K562 (cell line): ENCODE data around the gene POMT2. TPM values are rescaled to one million over a fixed set of nuclear protein-coding genes. Genes with fewer than 3 reads are reported as not detected.

ENCODE experiments used
- ATAC-seq: fragments of 200-7000 bp; cut with Tn5 transposase; 3 replicates; pipeline ENCODE4 v1.9.1; 2020; ENCODE audit warnings: moderate library complexity
- BruUV-seq: library from RNA; stranded (reverse); fragments of 400-500 nt; replicated peaks from 2 replicates; lab custom pipeline; 2021; lab: Mats Ljungman, UMichigan
- CTCF ChIA-PET: fragments of 300-600 bp; formaldehyde crosslinking; extraction: SDS; loops from one replicate; lab custom pipeline; 2021; ENCODE audit warnings: low intra/inter-chr PET ratio; lab: Yijun Ruan, JAX
- POLR2A ChIA-PET: fragments of 300-600, 350-650 bp; sonication (Branson Sonifier 250); formaldehyde crosslinking; extraction: SDS; loops from one replicate; lab custom pipeline; 2021; ENCODE audit warnings: antibody characterized with exemption, inconsistent platforms; lab: Yijun Ruan, JAX
- DNase-seq, 4 experiments: peaks; one replicate each; pipeline versions ENCODE4 v3.0.0 to v3.0.0-alpha.2; 2011 to 2018; ENCODE audit warnings: low spot score in 3 of 4, mixed read lengths in 3 of 4; ENCODE audit errors: extremely low read depth in 1 of 4
- FAIRE-seq: peaks from 2 replicates; lab custom pipeline; 2011; peaks lifted over from hg19 to GRCh38; lab: Jason Lieb, UNC
- H2AFZ ChIP-seq: 2 replicates; pipeline ENCODE4 v1.6.0; 2011; ENCODE audit warnings: low read depth, low read length, control low read depth, inconsistent platforms
- H3K27ac ChIP-seq: fragments of 200-600 bp; 3 replicates; pipeline ENCODE4 v1.8.0; 2011; ENCODE audit warnings: low read depth, mild to moderate bottlenecking, control low read depth, inconsistent platforms, low read length, moderate library complexity, mixed read lengths; ENCODE audit errors: extremely low read depth
- H3K27me3 ChIP-seq, 2 experiments: fragments of 300-600 bp in 1 of 2; 2 replicates in 1 of 2; 3 replicates in 1 of 2; pipeline versions ENCODE4 v1.6.0 to v1.8.0; 2011; ENCODE audit warnings: inconsistent platforms in 2 of 2, low read length in 2 of 2, mild to moderate bottlenecking in 1 of 2, mixed read lengths in 1 of 2, moderate library complexity in 1 of 2; ENCODE audit not compliant: control insufficient read depth in 2 of 2, insufficient read depth in 2 of 2
- H3K36me3 ChIP-seq: fragments of 300-600 bp; 3 replicates; pipeline ENCODE4 v1.8.0; 2011; ENCODE audit warnings: mild to moderate bottlenecking, low read length, inconsistent platforms; ENCODE audit not compliant: control insufficient read depth, insufficient read depth
- H3K4me1 ChIP-seq, 2 experiments: fragments of 200-600 bp in 1 of 2; replicated peaks in 1 of 2; 2 replicates in 1 of 2; 3 replicates in 1 of 2; pipeline versions ENCODE4 v1.5.1 to v1.8.0; 2011; ENCODE audit warnings: inconsistent platforms in 2 of 2, low read length in 2 of 2, mild to moderate bottlenecking in 1 of 2, mixed read lengths in 1 of 2, moderate library complexity in 1 of 2; ENCODE audit not compliant: control insufficient read depth in 2 of 2, insufficient read depth in 2 of 2
- H3K4me2 ChIP-seq: 2 replicates; pipeline ENCODE4 v1.6.1; 2011; ENCODE audit warnings: low read length, control low read depth, inconsistent platforms, mixed read lengths; ENCODE audit not compliant: insufficient read depth
- H3K4me3 ChIP-seq: fragments of 200-600 bp; sonication (generic), shearing (Covaris generic); 2 replicates; pipeline ENCODE4 v1.5.1; 2016; ENCODE audit warnings: control low read depth, inconsistent platforms
- H3K79me2 ChIP-seq: fragments of 200-600 bp; 3 replicates; pipeline ENCODE4 v1.8.0; 2011; ENCODE audit warnings: low read length, inconsistent platforms; ENCODE audit not compliant: control insufficient read depth, insufficient read depth
- H3K9ac ChIP-seq, 2 experiments: 2 replicates each; pipeline versions ENCODE4 v1.6.0 to v1.6.1; 2011; ENCODE audit warnings: low read depth in 2 of 2, low read length in 2 of 2, control low read depth in 1 of 2, inconsistent platforms in 1 of 2, mild to moderate bottlenecking in 1 of 2, mixed read lengths in 1 of 2; ENCODE audit not compliant: insufficient read depth in 1 of 2
- H3K9me1 ChIP-seq: one replicate; pipeline ENCODE4 v1.6.0; 2011; ENCODE audit warnings: inconsistent platforms, mild to moderate bottlenecking, low read length, moderate library complexity; ENCODE audit not compliant: control insufficient read depth, insufficient read depth
- H3K9me3 ChIP-seq: replicated peaks from 2 replicates; pipeline ENCODE4 v1.5.1; 2011; ENCODE audit warnings: low read depth, low read length, inconsistent platforms; ENCODE audit not compliant: control insufficient read depth, insufficient read depth
- H4K20me1 ChIP-seq: replicated peaks from 2 replicates; pipeline ENCODE4 v1.6.1; 2011; ENCODE audit warnings: low read length, inconsistent platforms, mixed read lengths; ENCODE audit not compliant: control insufficient read depth, insufficient read depth
- BCL6 ChIP-seq: fragments of 250-450 bp; sonication (Bioruptor Pico); IDR thresholded peaks from 2 replicates; pipeline ENCODE4 v1.4.0; 2020
- BRF1 ChIP-seq: IDR thresholded peaks from 3 replicates; pipeline ENCODE4 v1.6.1; 2011; ENCODE audit warnings: borderline replicate concordance, mild to moderate bottlenecking; ENCODE audit not compliant: insufficient read length; ENCODE audit errors: extremely low read depth
- EP300 ChIP-seq: IDR thresholded peaks from 2 replicates; pipeline ENCODE4 v1.6.1; 2012; ENCODE audit warnings: low read length, improper control_type of control experiment
- ESRRA ChIP-seq: fragments of 450-650 bp; IDR thresholded peaks from 2 replicates; pipeline ENCODE4 v1.6.1; 2014; ENCODE audit warnings: low read depth, mild to moderate bottlenecking, moderate library complexity, borderline replicate concordance
- EZH2 ChIP-seq: IDR thresholded peaks from 2 replicates; pipeline ENCODE4 v1.6.1; 2012; ENCODE audit warnings: low read depth, mild to moderate bottlenecking, inconsistent platforms, low read length, borderline replicate concordance
- POLR2A ChIP-seq: fragments of 450-650 bp; conservative IDR thresholded peaks from 2 replicates; pipeline ENCODE4 v1.6.1; 2016
- STAT5A ChIP-seq: IDR thresholded peaks from 2 replicates; pipeline ENCODE4 v1.6.1; 2012; ENCODE audit warnings: low read length, inconsistent platforms, borderline replicate concordance
- TBL1XR1 ChIP-seq, 2 experiments: IDR thresholded peaks; 2 replicates each; pipeline ENCODE4 v1.6.1; 2012; ENCODE audit warnings: improper control_type of control experiment in 2 of 2, low read length in 2 of 2, mild to moderate bottlenecking in 1 of 2
- ZNF778 ChIP-seq: fragments of 450-650 bp; formaldehyde crosslinking; IDR thresholded peaks from 2 replicates; pipeline ENCODE4 v1.4.0; 2020; ENCODE audit warnings: mild to moderate bottlenecking, moderate library complexity
- WGBS: fragments of 100-300 bp; shearing (Covaris generic); methylation state at CpG from one replicate; pipeline ENCODE4 v1.1.6; 2016; ENCODE audit warnings: low coverage, mixed read lengths; ENCODE audit not compliant: insufficient coverage; ENCODE audit errors: missing lambda C conversion rate; 5-methylcytosine and 5-hydroxymethylcytosine counted together
- in situ Hi-C: fragments of 300-500 bp; cut with MboI; formaldehyde crosslinking; loops from 4 replicates; pipeline ENCODE4 v1.15.0; 2018; ENCODE audit warnings: inconsistent platforms, mixed read lengths
- intact Hi-C: fragments of 100-400 bp; cut with micrococcal nuclease; formaldehyde crosslinking; loops from 2 replicates; pipeline ENCODE4 v1.14.2; 2022
- polyA plus RNA-seq, 8 experiments: library from polyadenylated mRNA; depleted of rRNA in 4 of 8; stranded (reverse) in 5 of 8; unstranded in 3 of 8; fragments of >200 nt; fragmentation: Nextera tagmentation in 2 of 8; fragmentation: Illumina TruSeq in 1 of 8; extraction: Ambion mirVana in 2 of 8; extraction: Trizol in 1 of 8; gene quantifications; 2 replicates each; pipeline versions ENCODE4 v1.2.1 to v1.2.3, GENCODE V29; 2011 to 2014; ENCODE audit warnings: inconsistent platforms in 1 of 8, missing spikeins in 1 of 8
- total RNA-seq, 7 experiments: library from RNA; depleted of rRNA in 6 of 7; stranded (reverse); fragments of >200 nt in 6 of 7; fragmentation: Illumina TruSeq in 2 of 7; extraction: Trizol in 2 of 7; gene quantifications; 2 replicates each; pipeline versions ENCODE4 v1.2.1 to v1.2.3, GENCODE V29; 2011 to 2021; ENCODE audit warnings: low replicate concordance in 1 of 7
- TF ChIP-seq, protein P1 (sequence below): sonication (generic); IDR thresholded peaks from 2 replicates; pipeline ENCODE4 v1.6.1; 2016
- TF ChIP-seq, protein P2 (sequence below): fragments of 250-450 bp; sonication (Bioruptor Pico); IDR thresholded peaks from 2 replicates; pipeline ENCODE4 v1.4.0; 2020

The POMT2 gene
- total and polyA plus RNA-seq, 9 of the 15 experiments (the other 6 are each of a cell fraction or from before 2014, with no cell fraction given): 0.39 to 16.6 (median 7.8) TPM

DNA sequence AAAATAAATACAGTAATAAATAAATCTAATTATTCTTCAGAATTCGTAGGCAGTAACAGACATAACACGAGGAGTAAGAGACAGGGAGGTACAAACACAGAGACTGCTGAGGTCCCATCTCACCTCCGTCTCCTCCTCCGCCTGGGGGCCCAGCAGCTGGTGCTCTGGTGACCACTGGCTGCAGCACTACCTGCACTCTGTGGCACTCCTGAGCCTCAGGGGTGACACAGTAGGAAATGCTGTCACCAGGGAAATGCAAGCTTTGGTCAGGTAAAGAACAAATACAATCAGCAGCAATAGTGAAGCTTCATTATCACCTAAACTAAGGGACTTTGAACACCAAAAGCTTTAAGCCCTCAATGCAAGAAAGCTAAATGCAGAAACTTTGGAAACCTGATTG, 19.7 kb upstream of the POMT2 start:
- Histone ChIP-seq H3K9me1 (no peaks in the 10 kb centered on the region), H3K4me2 (no peak overlapping the region), H3K4me1 (peaks cover 0 to 13% of the 10 kb centered on the region in 2 experiments; a peak in 3 of 5 replicates), H3K27me3 (no peaks in the 10 kb centered on the region), H4K20me1 (no peaks in the 10 kb centered on the region), H3K36me3 (peaks cover 29% of the 10 kb centered on the region; the same call in 2 of the 3 replicates), H3K4me3 (no peak overlapping the region), H2AFZ (no peak overlapping the region), H3K79me2 (no peaks in the 10 kb centered on the region), H3K9ac (no peak overlapping the region; a peak in 1 of 4 replicates), H3K27ac (no peak overlapping the region), H3K9me3 (no peaks in the 10 kb centered on the region)
- ChIA-PET POLR2A (interaction anchor here (0.9 kb wide), 1 partner anchor 16 kb away, joined by 4 read pairs; no protein-coding TSS in a partner anchor), CTCF (no interaction called here)
- intact Hi-C loops: no loop called here
- ATAC-seq (no peak), DNase-seq (no peak), FAIRE-seq (no peak)
- WGBS: 78% methylated on average over 4 of the region's 4 CpGs
- in situ Hi-C loops: no loop called here
- TF ChIP-seq EP300: no peak
- no peak for TF ChIP-seq STAT5A
- no peak for TF ChIP-seq BRF1
- TF ChIP-seq EZH2: no peak
- TF ChIP-seq POLR2A: no peak
- no TSS peak for BruUV-seq

DNA sequence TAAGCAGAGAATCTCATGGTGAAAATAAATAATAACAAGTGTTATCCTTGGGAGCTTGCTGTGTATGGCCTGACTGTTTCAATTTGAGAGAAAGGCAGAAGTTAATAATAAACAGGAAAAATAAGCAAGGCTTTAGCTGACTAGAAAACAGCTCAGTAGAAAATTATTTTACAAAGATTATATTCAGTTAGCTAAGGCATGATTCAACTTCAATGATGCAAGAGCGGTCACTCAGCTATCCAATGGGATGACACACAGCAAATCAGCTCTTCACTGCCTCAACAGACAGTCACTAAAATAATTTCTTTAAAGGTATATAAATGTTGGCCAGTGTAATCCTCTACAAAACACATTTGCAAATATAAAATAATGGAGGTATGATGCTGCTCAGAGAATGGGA, 18.7 kb upstream of the POMT2 start:
- FAIRE-seq (no peak), DNase-seq (no peak), ATAC-seq (no peak)
- Histone ChIP-seq H3K9ac (no peak overlapping the region), H3K4me1 (peaks cover 0 to 13% of the 10 kb centered on the region in 2 experiments; a peak in 3 of 5 replicates), H4K20me1 (no peaks in the 10 kb centered on the region), H3K9me1 (no peaks in the 10 kb centered on the region), H3K4me3 (no peak overlapping the region), H2AFZ (no peak overlapping the region), H3K79me2 (no peaks in the 10 kb centered on the region), H3K4me2 (no peak overlapping the region), H3K9me3 (no peaks in the 10 kb centered on the region), H3K36me3 (peaks cover 29% of the 10 kb centered on the region; the same call in 2 of the 3 replicates), H3K27me3 (no peaks in the 10 kb centered on the region), H3K27ac (no peak overlapping the region)
- WGBS: 100% methylated on average over 1 of the region's 1 CpG
- CTCF ChIA-PET: no interaction called here
- POLR2A ChIA-PET: interaction anchor here (1.4 kb wide), 1 partner anchor 10 kb away, joined by 3 read pairs; no protein-coding TSS in a partner anchor
- no TSS peak for BruUV-seq
- in situ Hi-C loops: no loop called here
- intact Hi-C loops: no loop called here
- no peak for TF ChIP-seq ESRRA
- TF ChIP-seq, protein P1, sequence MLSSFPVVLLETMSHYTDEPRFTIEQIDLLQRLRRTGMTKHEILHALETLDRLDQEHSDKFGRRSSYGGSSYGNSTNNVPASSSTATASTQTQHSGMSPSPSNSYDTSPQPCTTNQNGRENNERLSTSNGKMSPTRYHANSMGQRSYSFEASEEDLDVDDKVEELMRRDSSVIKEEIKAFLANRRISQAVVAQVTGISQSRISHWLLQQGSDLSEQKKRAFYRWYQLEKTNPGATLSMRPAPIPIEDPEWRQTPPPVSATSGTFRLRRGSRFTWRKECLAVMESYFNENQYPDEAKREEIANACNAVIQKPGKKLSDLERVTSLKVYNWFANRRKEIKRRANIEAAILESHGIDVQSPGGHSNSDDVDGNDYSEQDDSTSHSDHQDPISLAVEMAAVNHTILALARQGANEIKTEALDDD: no peak
- TF ChIP-seq TBL1XR1 (IDR thresholded peaks at IDR 0.05; ENCODE audit: low read length in 2 of 2): no peak
- no peak for TF ChIP-seq BCL6 (CRISPR knock-in tag)
- TF ChIP-seq ZNF778 (CRISPR knock-in tag): no peak
- TF ChIP-seq, protein P2, sequence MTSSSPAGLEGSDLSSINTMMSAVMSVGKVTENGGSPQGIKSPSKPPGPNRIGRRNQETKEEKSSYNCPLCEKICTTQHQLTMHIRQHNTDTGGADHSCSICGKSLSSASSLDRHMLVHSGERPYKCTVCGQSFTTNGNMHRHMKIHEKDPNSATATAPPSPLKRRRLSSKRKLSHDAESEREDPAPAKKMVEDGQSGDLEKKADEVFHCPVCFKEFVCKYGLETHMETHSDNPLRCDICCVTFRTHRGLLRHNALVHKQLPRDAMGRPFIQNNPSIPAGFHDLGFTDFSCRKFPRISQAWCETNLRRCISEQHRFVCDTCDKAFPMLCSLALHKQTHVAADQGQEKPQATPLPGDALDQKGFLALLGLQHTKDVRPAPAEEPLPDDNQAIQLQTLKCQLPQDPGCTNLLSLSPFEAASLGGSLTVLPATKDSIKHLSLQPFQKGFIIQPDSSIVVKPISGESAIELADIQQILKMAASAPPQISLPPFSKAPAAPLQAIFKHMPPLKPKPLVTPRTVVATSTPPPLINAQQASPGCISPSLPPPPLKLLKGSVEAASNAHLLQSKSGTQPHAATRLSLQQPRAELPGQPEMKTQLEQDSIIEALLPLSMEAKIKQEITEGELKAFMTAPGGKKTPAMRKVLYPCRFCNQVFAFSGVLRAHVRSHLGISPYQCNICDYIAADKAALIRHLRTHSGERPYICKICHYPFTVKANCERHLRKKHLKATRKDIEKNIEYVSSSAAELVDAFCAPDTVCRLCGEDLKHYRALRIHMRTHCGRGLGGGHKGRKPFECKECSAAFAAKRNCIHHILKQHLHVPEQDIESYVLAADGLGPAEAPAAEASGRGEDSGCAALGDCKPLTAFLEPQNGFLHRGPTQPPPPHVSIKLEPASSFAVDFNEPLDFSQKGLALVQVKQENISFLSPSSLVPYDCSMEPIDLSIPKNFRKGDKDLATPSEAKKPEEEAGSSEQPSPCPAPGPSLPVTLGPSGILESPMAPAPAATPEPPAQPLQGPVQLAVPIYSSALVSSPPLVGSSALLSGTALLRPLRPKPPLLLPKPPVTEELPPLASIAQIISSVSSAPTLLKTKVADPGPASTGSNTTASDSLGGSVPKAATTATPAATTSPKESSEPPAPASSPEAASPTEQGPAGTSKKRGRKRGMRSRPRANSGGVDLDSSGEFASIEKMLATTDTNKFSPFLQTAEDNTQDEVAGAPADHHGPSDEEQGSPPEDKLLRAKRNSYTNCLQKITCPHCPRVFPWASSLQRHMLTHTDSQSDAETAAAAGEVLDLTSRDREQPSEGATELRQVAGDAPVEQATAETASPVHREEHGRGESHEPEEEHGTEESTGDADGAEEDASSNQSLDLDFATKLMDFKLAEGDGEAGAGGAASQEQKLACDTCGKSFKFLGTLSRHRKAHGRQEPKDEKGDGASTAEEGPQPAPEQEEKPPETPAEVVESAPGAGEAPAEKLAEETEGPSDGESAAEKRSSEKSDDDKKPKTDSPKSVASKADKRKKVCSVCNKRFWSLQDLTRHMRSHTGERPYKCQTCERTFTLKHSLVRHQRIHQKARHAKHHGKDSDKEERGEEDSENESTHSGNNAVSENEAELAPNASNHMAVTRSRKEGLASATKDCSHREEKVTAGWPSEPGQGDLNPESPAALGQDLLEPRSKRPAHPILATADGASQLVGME (CRISPR knock-in tag): no peak
